Amniotic epithelial cell (primary cell): ENCODE results near the gene ACADM.
"Not testable (repeated sequence)": the region's sequence is repeated elsewhere in the genome, so short reads cannot be mapped to it uniquely, and the experiment has no call there.

Source experiments
- DNase-seq: peaks from one replicate; pipeline ENCODE4 v3.0.0-alpha.2; 2010; ENCODE audit warnings: low read depth

Gene ACADM

GRCh38 chr1:75724472-75725022, at the start of gene ACADM:
ACADM (plus strand) TSS chr1:75724709; CDS start chr1:75724788, 79 bp downstream.
- peak; percentile 70 for DNase-seq

- DNase-seq, result no peak
Observed at GRCh38 chr1:75677443-75677842, 47.1 kb upstream of the ACADM start.

GRCh38 chr1:75677964-75678363, 46.5 kb upstream of the ACADM start:
- not testable (repeated sequence) for DNase-seq

- no peak for DNase-seq
Observed at GRCh38 chr1:75690547-75690946, 34.0 kb upstream of the ACADM start.

GRCh38 chr1:75693551-75693950, 31.0 kb upstream of the ACADM start:
- DNase-seq, result no peak

GRCh38 chr1:75696000-75696399, 28.5 kb upstream of the ACADM start:
- DNase-seq, result no peak

GRCh38 chr1:75707191-75707590, 17.3 kb upstream of the ACADM start:
- peak; percentile 8 for DNase-seq

- DNase-seq, result no peak
Observed at GRCh38 chr1:75708910-75709309, 15.6 kb upstream of the ACADM start.

GRCh38 chr1:75710832-75711231, 13.7 kb upstream of the ACADM start:
- DNase-seq, result no peak

- no peak for DNase-seq
Observed at GRCh38 chr1:75711846-75712245, 12.7 kb upstream of the ACADM start.

- no peak for DNase-seq
Observed at GRCh38 chr1:75712306-75712705, 12.2 kb upstream of the ACADM start.

- no peak for DNase-seq
Observed at GRCh38 chr1:75719810-75720209, 4.7 kb upstream of the ACADM start.

- no peak for DNase-seq
Observed at GRCh38 chr1:75720325-75720724, 4.2 kb upstream of the ACADM start.

GRCh38 chr1:75720820-75721219, 3.7 kb upstream of the ACADM start:
- DNase-seq, result no peak

GRCh38 chr1:75722246-75722645, 2.3 kb upstream of the ACADM start:
- not testable (repeated sequence) for DNase-seq

GRCh38 chr1:75722966-75723365, 1.5 kb upstream of the ACADM start:
- no peak for DNase-seq

GRCh38 chr1:75723989-75724471, 479 bp upstream of the ACADM start:
- peak; percentile 70 for DNase-seq

GRCh38 chr1:75725266-75725665, 757 bp downstream of the ACADM start:
- peak; percentile 39 for DNase-seq

- DNase-seq, result no peak
Observed at GRCh38 chr1:75725861-75726361, 1.4 kb downstream of the ACADM start.

GRCh38 chr1:75727571-75727970, 3.1 kb downstream of the ACADM start:
- DNase-seq, result no peak

- no peak for DNase-seq
Observed at GRCh38 chr1:75730432-75730831, 5.9 kb downstream of the ACADM start.

- no peak for DNase-seq
Observed at GRCh38 chr1:75731881-75732280, 7.4 kb downstream of the ACADM start.

- no peak for DNase-seq
Observed at GRCh38 chr1:75732703-75733102, 8.2 kb downstream of the ACADM start.

- no peak for DNase-seq
Observed at GRCh38 chr1:75733661-75734060, 9.2 kb downstream of the ACADM start.
